ENCODE measurements around the gene ITIH6.
"Not testable (repeated sequence)": the region's sequence is repeated elsewhere in the genome, so short reads cannot be mapped to it uniquely, and the experiment has no call there.

ITIH6 gene, protein sequence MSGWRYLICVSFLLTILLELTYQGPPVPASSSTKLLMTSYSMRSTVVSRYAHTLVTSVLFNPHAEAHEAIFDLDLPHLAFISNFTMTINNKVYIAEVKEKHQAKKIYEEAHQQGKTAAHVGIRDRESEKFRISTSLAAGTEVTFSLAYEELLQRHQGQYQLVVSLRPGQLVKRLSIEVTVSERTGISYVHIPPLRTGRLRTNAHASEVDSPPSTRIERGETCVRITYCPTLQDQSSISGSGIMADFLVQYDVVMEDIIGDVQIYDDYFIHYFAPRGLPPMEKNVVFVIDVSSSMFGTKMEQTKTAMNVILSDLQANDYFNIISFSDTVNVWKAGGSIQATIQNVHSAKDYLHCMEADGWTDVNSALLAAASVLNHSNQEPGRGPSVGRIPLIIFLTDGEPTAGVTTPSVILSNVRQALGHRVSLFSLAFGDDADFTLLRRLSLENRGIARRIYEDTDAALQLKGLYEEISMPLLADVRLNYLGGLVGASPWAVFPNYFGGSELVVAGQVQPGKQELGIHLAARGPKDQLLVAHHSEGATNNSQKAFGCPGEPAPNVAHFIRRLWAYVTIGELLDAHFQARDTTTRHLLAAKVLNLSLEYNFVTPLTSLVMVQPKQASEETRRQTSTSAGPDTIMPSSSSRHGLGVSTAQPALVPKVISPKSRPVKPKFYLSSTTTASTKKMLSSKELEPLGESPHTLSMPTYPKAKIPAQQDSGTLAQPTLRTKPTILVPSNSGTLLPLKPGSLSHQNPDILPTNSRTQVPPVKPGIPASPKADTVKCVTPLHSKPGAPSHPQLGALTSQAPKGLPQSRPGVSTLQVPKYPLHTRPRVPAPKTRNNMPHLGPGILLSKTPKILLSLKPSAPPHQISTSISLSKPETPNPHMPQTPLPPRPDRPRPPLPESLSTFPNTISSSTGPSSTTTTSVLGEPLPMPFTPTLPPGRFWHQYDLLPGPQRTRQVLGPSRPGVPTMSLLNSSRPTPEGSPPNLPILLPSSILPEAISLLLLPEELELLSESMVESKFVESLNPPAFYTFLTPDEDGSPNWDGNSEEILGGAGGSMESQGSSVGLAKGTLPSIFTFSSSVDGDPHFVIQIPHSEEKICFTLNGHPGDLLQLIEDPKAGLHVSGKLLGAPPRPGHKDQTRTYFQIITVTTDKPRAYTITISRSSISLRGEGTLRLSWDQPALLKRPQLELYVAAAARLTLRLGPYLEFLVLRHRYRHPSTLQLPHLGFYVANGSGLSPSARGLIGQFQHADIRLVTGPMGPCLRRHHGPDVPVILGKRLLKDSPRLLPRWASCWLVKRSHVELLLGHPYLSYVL

DNA sequence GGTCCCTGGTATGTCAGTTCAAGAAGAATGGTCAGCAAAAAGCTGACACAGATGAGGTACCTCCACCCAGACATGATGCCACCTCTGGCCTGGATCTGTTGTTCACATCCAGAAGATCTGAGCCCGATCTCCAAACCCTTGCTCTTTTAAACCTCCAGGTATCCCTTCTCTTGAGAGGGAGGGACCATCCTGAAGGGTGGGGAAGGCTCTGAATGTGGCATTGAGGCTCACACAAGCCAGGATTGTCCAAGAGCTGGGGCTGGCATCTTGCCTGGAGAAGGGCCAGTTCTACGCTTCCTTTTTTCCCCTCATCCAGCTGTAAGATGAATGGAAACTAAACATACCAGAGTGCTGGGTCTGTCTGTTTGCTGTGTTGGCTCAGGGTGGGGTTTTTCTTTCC, at the start of gene ITIH6:
ITIH6 (minus strand) TSS at position 119 of the 400 bp plus-strand sequence; CDS start at position 74, 45 bp downstream.
- Histone ChIP-seq H3K79me2 (ENCODE audit: control insufficient read depth, low read length) (no peaks in the 10 kb centered on the region), H4K20me1 (ENCODE audit: control insufficient read depth, insufficient read depth, low read depth, low read length) (no peaks in the 10 kb centered on the region), H3K27ac (ENCODE audit: low read depth, low read length) (no peak within 1 kb of the TSS), H3K36me3 (ENCODE audit: control insufficient read depth, low read length) (no peaks in the 10 kb centered on the region), H3K4me3 (ENCODE audit: low read length) (no peak within 1 kb of the TSS), H3F3A (ENCODE audit: control insufficient read depth, insufficient read depth) (no peaks in the 10 kb centered on the region), H3K27me3 (ENCODE audit: control insufficient read depth, low read length) (no peaks in the 10 kb centered on the region), H3K4me2 (ENCODE audit: low read length) (no peak within 1 kb of the TSS), H3K4me1 (ENCODE audit: control insufficient read depth, low read length) (no peaks in the 10 kb centered on the region), H3K9me2 (replicated peaks; ENCODE audit: control insufficient read depth, low read length) (no peaks in the 10 kb centered on the region), H3K9me3 (ENCODE audit: control insufficient read depth, insufficient read depth, low read length) (no peaks in the 10 kb centered on the region)
- TF ChIP-seq, protein P1, sequence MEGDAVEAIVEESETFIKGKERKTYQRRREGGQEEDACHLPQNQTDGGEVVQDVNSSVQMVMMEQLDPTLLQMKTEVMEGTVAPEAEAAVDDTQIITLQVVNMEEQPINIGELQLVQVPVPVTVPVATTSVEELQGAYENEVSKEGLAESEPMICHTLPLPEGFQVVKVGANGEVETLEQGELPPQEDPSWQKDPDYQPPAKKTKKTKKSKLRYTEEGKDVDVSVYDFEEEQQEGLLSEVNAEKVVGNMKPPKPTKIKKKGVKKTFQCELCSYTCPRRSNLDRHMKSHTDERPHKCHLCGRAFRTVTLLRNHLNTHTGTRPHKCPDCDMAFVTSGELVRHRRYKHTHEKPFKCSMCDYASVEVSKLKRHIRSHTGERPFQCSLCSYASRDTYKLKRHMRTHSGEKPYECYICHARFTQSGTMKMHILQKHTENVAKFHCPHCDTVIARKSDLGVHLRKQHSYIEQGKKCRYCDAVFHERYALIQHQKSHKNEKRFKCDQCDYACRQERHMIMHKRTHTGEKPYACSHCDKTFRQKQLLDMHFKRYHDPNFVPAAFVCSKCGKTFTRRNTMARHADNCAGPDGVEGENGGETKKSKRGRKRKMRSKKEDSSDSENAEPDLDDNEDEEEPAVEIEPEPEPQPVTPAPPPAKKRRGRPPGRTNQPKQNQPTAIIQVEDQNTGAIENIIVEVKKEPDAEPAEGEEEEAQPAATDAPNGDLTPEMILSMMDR (IDR thresholded peaks at IDR 0.05; ENCODE audit: low read depth, low read length, poor library complexity, severe bottlenecking) = no peak
- no peak for TF ChIP-seq EZH2phosphoT487 (IDR thresholded peaks at IDR 0.05; ENCODE audit: borderline replicate concordance, low read length)

DNA sequence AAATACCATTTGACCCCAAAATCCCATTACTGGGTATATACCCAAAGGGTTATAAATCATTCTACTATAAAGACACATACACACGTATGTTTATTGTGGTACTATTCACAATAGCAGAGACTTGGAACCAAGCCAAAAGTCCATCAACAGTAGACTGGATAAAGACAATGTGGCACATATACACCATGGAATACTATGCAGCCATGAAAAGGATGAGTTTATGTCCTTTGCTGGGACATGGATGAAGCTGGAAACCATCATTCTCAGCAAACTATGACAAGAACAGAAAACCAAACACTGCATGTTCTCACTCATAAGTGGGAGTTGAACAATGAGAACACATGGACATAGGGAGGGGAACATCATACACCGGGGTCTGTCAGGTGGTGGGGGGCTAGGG, 49.6 kb upstream of the ITIH6 start:
- H4K20me1 ChIP-seq (ENCODE audit: control insufficient read depth, insufficient read depth, low read depth, low read length); H3K4me3 ChIP-seq (ENCODE audit: low read length); H3F3A ChIP-seq (ENCODE audit: control insufficient read depth, insufficient read depth); H3K27me3 ChIP-seq (ENCODE audit: control insufficient read depth, low read length); H3K9me3 ChIP-seq (ENCODE audit: control insufficient read depth, insufficient read depth, low read length); H3K27ac ChIP-seq (ENCODE audit: low read depth, low read length); H3K79me2 ChIP-seq (ENCODE audit: control insufficient read depth, low read length); H3K4me2 ChIP-seq (ENCODE audit: low read length); H3K4me1 ChIP-seq (ENCODE audit: control insufficient read depth, low read length); H3K9me2 ChIP-seq (replicated peaks; ENCODE audit: control insufficient read depth, low read length); H3K36me3 ChIP-seq (ENCODE audit: control insufficient read depth, low read length): not testable (repeated sequence)

DNA sequence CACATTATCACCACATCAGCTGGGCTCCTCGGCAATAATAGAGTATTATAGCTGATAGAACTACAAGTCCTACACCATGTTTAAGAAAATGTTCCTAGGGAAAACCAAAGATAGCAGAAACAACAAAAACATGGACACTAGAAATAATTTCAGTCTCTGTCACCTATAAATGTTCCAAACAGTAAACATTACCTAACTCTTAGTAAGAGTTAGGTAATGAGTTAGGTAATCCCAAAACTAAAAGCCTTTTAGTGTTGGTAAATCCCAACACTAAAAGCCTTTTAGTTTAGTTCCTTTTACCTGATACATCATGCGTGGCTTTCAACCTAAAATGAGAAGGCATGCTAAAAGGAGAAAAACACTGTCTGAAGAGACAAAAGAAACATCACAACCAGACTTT, 45.0 kb upstream of the ITIH6 start:
- no peaks in the 10 kb centered on the region for H3K9me3 ChIP-seq (ENCODE audit: control insufficient read depth, insufficient read depth, low read length)
- no peak overlapping the region for H3K27ac ChIP-seq (ENCODE audit: low read depth, low read length)
- TF ChIP-seq, protein P1 (IDR thresholded peaks at IDR 0.05; ENCODE audit: low read depth, low read length, poor library complexity, severe bottlenecking) = no peak
- TF ChIP-seq EZH2phosphoT487 (IDR thresholded peaks at IDR 0.05; ENCODE audit: borderline replicate concordance, low read length) = no peak
- no peaks in the 10 kb centered on the region for H3K9me2 ChIP-seq (replicated peaks; ENCODE audit: control insufficient read depth, low read length)
- H3K36me3 ChIP-seq (ENCODE audit: control insufficient read depth, low read length) = no peaks in the 10 kb centered on the region
- H3K4me1 ChIP-seq (ENCODE audit: control insufficient read depth, low read length) = no peaks in the 10 kb centered on the region
- H4K20me1 ChIP-seq (ENCODE audit: control insufficient read depth, insufficient read depth, low read depth, low read length) = no peaks in the 10 kb centered on the region
- H3K27me3 ChIP-seq (ENCODE audit: control insufficient read depth, low read length) = no peaks in the 10 kb centered on the region
- H3K4me3 ChIP-seq (ENCODE audit: low read length) = no peak overlapping the region
- no peaks in the 10 kb centered on the region for H3F3A ChIP-seq (ENCODE audit: control insufficient read depth, insufficient read depth)
- H3K79me2 ChIP-seq (ENCODE audit: control insufficient read depth, low read length) = no peaks in the 10 kb centered on the region
- no peak overlapping the region for H3K4me2 ChIP-seq (ENCODE audit: low read length)

Measured in DOHH2 (cell line).